Endodermal cell (in vitro differentiated cells): Measurements from ENCODE around the gene SETDB2. TPM values are rescaled to one million over a fixed set of nuclear protein-coding genes. Genes with fewer than 3 reads are reported as not detected.

Experiments used
- DNase-seq: peaks from one replicate; pipeline ENCODE4 v3.0.0-alpha.2; 2017
- H3K27ac ChIP-seq: 2 replicates; pipeline ENCODE4 v1.5.1; 2013; ENCODE audit warnings: mild to moderate bottlenecking, low read depth, low read length, moderate library complexity
- H3K27me3 ChIP-seq: 2 replicates; pipeline ENCODE4 v1.6.1; 2013; ENCODE audit warnings: mild to moderate bottlenecking, low read length, moderate library complexity; ENCODE audit not compliant: insufficient read depth, control insufficient read depth, poor library complexity, severe bottlenecking
- H3K36me3 ChIP-seq: 2 replicates; pipeline ENCODE4 v1.7.0; 2013; ENCODE audit warnings: mild to moderate bottlenecking, low read length, moderate library complexity; ENCODE audit not compliant: control insufficient read depth, insufficient read depth
- H3K4me1 ChIP-seq: one replicate; pipeline ENCODE4 v1.7.0; 2013; ENCODE audit warnings: low read length; ENCODE audit not compliant: control insufficient read depth, insufficient read depth
- H3K4me3 ChIP-seq: 2 replicates; pipeline ENCODE4 v1.5.1; 2013; ENCODE audit warnings: mild to moderate bottlenecking, low read length, moderate library complexity
- H3K9ac ChIP-seq: 2 replicates; pipeline ENCODE4 v1.6.1; 2013; ENCODE audit warnings: mild to moderate bottlenecking, low read length, moderate library complexity; ENCODE audit not compliant: poor library complexity, severe bottlenecking; ENCODE audit errors: extremely low read depth
- H3K9me3 ChIP-seq: 2 replicates; pipeline ENCODE4 v1.6.1; 2013; ENCODE audit warnings: mild to moderate bottlenecking, low read length, moderate library complexity; ENCODE audit not compliant: control insufficient read depth
- H3K27ac Mint-ChIP-seq: 2 replicates; pipeline ENCODE4 v1.8.0; 2020; ENCODE audit warnings: mixed read lengths
- H3K27me3 Mint-ChIP-seq: 2 replicates; pipeline ENCODE4 v1.8.0; 2021; ENCODE audit warnings: mild to moderate bottlenecking, mixed read lengths; ENCODE audit not compliant: insufficient read depth
- H3K36me3 Mint-ChIP-seq: 2 replicates; pipeline ENCODE4 v1.8.0; 2020; ENCODE audit warnings: low read depth, mixed read lengths
- H3K4me1 Mint-ChIP-seq: 2 replicates; pipeline ENCODE4 v1.8.0; 2020; ENCODE audit warnings: mixed read lengths
- H3K4me3 Mint-ChIP-seq: 2 replicates; pipeline ENCODE4 v1.8.0; 2020; ENCODE audit warnings: mild to moderate bottlenecking, moderate library complexity, mixed read lengths
- H3K9me3 Mint-ChIP-seq: 2 replicates; pipeline ENCODE4 v1.8.0; 2020; ENCODE audit warnings: mild to moderate bottlenecking, mixed read lengths
- CTCF ChIP-seq: fragments of 200-600 bp; sonication (generic); conservative IDR thresholded peaks from 2 replicates; pipeline ENCODE4 v1.5.0; 2021; ENCODE audit warnings: antibody characterized with exemption, mild to moderate bottlenecking
- WGBS, 2 experiments: methylation state at CpG; one replicate each; pipeline versions ENCODE4 v1.1.5 to v1.1.7; 2013; ENCODE audit warnings: missing lambda C conversion rate in 2 of 2, mixed read lengths in 1 of 2; ENCODE audit not compliant: insufficient coverage in 1 of 2, insufficient read length in 1 of 2; 5-methylcytosine and 5-hydroxymethylcytosine counted together
- total RNA-seq, 2 donors: library from RNA; stranded (reverse); fragmentation: NEBNext Ultra II Directional in 1 of 2; extraction: Animal tissue kit (Norgen Biotek cat#: 25700) in 1 of 2; gene quantifications; 2 replicates in 1 of 2; 3 replicates in 1 of 2; pipeline ENCODE4 v1.2.1, GENCODE V29; 2021

Gene SETDB2
- total RNA-seq, 2 donors from 2014 or later = 7.8 to 9.5 TPM

DNA sequence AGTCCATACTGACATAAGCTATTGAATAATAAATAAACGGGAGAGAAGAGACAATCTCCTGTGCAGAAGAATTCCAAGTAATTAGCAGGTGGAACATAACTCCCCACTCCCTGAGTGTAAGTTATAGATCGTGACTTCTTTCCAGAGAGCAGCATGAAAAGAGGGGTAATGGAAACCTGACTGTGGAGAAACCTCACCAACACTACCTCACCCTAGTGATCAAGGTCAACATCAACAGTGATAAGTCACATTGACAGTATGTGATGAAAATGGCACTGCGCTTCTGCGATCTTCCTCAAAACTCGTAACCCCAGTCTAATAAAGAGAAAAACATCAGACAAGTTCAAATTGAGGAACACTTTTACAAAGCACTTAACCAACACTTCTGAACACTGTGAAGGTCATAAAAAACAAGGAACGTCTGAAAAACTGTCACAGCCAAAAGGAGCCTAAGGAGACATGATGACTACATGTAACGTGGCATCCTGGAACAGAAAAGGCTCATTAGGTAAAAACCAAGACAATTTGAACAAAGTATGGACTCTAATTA is 20.0 kb upstream of the SETDB2 start:
- Histone ChIP-seq H3K27me3 (no peaks in the 10 kb centered on the region), H3K9ac (no peak overlapping the region), H3K4me3 (no peak overlapping the region), H3K9me3 (no peaks in the 10 kb centered on the region), H3K36me3 (no peaks in the 10 kb centered on the region), H3K27ac (no peak overlapping the region), H3K4me1 (no peaks in the 10 kb centered on the region)
- Mint-ChIP-seq H3K27me3 (no peaks in the 10 kb centered on the region), H3K36me3 (no peaks in the 10 kb centered on the region), H3K4me1 (no peaks in the 10 kb centered on the region), H3K27ac (no peak overlapping the region), H3K4me3 (no peak overlapping the region), H3K9me3 (no peaks in the 10 kb centered on the region)
- no peak for TF ChIP-seq CTCF
- no peak for DNase-seq
- 82 to 86% methylated on average over 5 to 7 of the region's 7 CpGs for WGBS, 2 experiments

DNA sequence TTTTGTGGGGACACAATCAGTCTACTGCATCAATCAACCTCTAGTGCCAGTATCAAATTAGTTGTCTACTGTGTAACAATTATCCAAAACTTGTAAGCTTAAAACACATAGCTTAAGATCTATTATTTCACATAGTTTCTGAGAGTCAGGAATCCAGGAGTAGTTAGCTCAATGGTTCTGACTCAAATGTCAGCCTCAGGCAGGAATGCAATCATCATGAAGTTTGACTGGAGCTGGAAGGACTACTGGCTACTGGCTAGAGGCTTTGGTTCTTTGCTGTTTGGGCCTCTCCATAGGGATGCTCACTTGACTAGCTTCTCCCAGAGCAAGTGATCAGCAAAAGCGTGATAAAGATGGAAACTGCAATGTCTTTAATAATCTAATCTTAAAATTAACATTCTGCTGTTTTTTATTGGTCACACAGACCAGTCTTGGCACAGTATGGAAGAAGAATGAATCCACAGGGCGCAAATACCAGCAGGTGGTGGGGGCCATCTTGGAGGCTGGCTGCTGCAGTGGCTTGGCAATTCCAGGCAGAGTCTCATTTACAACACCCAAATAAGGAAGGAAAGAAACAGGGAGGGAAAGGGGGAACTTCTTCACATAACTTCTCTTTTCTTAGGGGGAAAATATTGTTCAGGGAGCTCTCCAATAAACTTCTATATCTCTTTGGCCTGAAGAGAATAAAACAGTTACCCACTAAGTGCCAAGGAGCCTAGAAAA is 15.9 kb upstream of the SETDB2 start:
- H3K27ac Mint-ChIP-seq = no peak overlapping the region
- no peak overlapping the region for H3K4me3 ChIP-seq
- H3K36me3 Mint-ChIP-seq = no peaks in the 10 kb centered on the region
- no peak overlapping the region for H3K4me3 Mint-ChIP-seq
- H3K9me3 ChIP-seq = no peaks in the 10 kb centered on the region
- no peaks in the 10 kb centered on the region for H3K4me1 ChIP-seq
- peaks cover 12% of the 10 kb centered on the region for H3K36me3 ChIP-seq
- no peak for DNase-seq
- 95% methylated on average over 2 of the region's 2 CpGs; no CpG with 5 or more reads in 1 of the 2 experiments for WGBS, 2 experiments
- no peak for TF ChIP-seq CTCF
- H3K27ac ChIP-seq = no peak overlapping the region
- no peaks in the 10 kb centered on the region for H3K4me1 Mint-ChIP-seq
- no peaks in the 10 kb centered on the region for H3K27me3 ChIP-seq
- no peak overlapping the region for H3K9ac ChIP-seq
- H3K9me3 Mint-ChIP-seq = no peaks in the 10 kb centered on the region
- no peaks in the 10 kb centered on the region for H3K27me3 Mint-ChIP-seq

GRCh38 chr13:49429121-49429520 is 15.0 kb upstream of the SETDB2 start:
- Mint-ChIP-seq H3K36me3 (no peaks in the 10 kb centered on the region), H3K9me3 (no peaks in the 10 kb centered on the region), H3K27me3 (no peaks in the 10 kb centered on the region), H3K27ac (no peak overlapping the region), H3K4me3 (no peak overlapping the region), H3K4me1 (no peaks in the 10 kb centered on the region)
- DNase-seq = no peak
- Histone ChIP-seq H3K4me3 (no peak overlapping the region), H3K27ac (no peak overlapping the region), H3K4me1 (no peaks in the 10 kb centered on the region), H3K27me3 (no peaks in the 10 kb centered on the region), H3K9ac (no peak overlapping the region), H3K36me3 (peaks cover 12% of the 10 kb centered on the region), H3K9me3 (no peaks in the 10 kb centered on the region)
- WGBS, 2 experiments = 86% methylated on average over 1 of the region's 1 CpG
- TF ChIP-seq CTCF = no peak
